GM19351 (cell line): ENCODE measurements around the gene CX3CR1.

Source experiments
- ATAC-seq: cut with Tn5 transposase; IDR thresholded peaks from one replicate; pipeline ENCODE4 v1.9.1; 2021; ENCODE audit warnings: mild to moderate bottlenecking, moderate library complexity; ENCODE audit not compliant: unreplicated experiment

CX3CR1 gene

GRCh38 chr3:39224288-39224687, 55.5 kb downstream of the CX3CR1 start:
- no peak for ATAC-seq

- ATAC-seq: no peak
Observed at GRCh38 chr3:39222939-39223338, 56.9 kb downstream of the CX3CR1 start.

GRCh38 chr3:39222462-39222861, 57.4 kb downstream of the CX3CR1 start:
- ATAC-seq: no peak

- no peak for ATAC-seq
Observed at GRCh38 chr3:39221141-39221530, 58.7 kb downstream of the CX3CR1 start.

GRCh38 chr3:39220407-39221140, 59.3 kb downstream of the CX3CR1 start:
- ATAC-seq: no peak

GRCh38 chr3:39219702-39220101, 60.1 kb downstream of the CX3CR1 start:
- ATAC-seq: no peak

GRCh38 chr3:39216176-39216790, 63.6 kb downstream of the CX3CR1 start:
- peak; percentile 97 for ATAC-seq

GRCh38 chr3:39213613-39214012, 66.2 kb downstream of the CX3CR1 start:
- no peak for ATAC-seq
